Peyer's patch (tissue), 4 donors: Measurements from ENCODE around the gene PRODH2. TPM values are rescaled to one million over a fixed set of nuclear protein-coding genes. Genes with fewer than 3 reads are reported as not detected.
"Not testable (repeated sequence)": the region's sequence is repeated elsewhere in the genome, so short reads cannot be mapped to it uniquely, and the experiment has no call there.

Experiments
- DNase-seq, 3 donors: peaks; one replicate each; pipeline ENCODE4 v3.0.0-alpha.2; 2017 to 2019
- H3K27ac ChIP-seq, 4 donors: fragments of 200-600 bp; sonication (generic); one replicate each; pipeline ENCODE4 v1.5.1; 2016 to 2019
- H3K27me3 ChIP-seq, 2 donors: fragments of 200-600 bp; sonication (generic); one replicate each; pipeline ENCODE4 v1.5.1; 2019
- H3K36me3 ChIP-seq, 3 donors: fragments of 200-600 bp; sonication (generic); one replicate each; pipeline ENCODE4 v1.5.1; 2016 to 2019
- H3K4me1 ChIP-seq, 4 donors: fragments of 200-600 bp; sonication (generic); one replicate each; pipeline ENCODE4 v1.5.1; 2016 to 2019
- H3K4me3 ChIP-seq, 4 donors: fragments of 200-600 bp; sonication (generic); 1 replicate in 3 of 4; 2 replicates in 1 of 4; pipeline ENCODE4 v1.5.1; 2016 to 2019; ENCODE audit warnings: mild to moderate bottlenecking in 1 of 4
- H3K9me3 ChIP-seq, 4 donors: fragments of 200-600 bp; sonication (generic); one replicate each; pipeline ENCODE4 v1.5.1; 2016 to 2019; ENCODE audit warnings: mild to moderate bottlenecking in 1 of 4
- POLR2A ChIP-seq, 2 donors: fragments of 450-650 bp; IDR thresholded peaks; one replicate each; pipeline ENCODE4 v1.5.1; 2017; ENCODE audit warnings: antibody characterized with exemption in 2 of 2, mild to moderate bottlenecking in 2 of 2, moderate library complexity in 2 of 2
- total RNA-seq, 4 donors: library from RNA; depleted of rRNA; stranded (reverse); fragments of >200 nt; gene quantifications; one replicate each; pipeline ENCODE4 v1.1.0, GENCODE V29; 2016
- TF ChIP-seq, protein P1 (sequence below), 6 experiments: fragments of 450-650 bp in 4 of 6; fragments of 200-600 bp in 2 of 6; sonication (generic) in 1 of 6; IDR thresholded peaks; one replicate each; pipeline ENCODE4 v1.5.1; 2017 to 2019; ENCODE audit warnings: antibody characterized with exemption in 6 of 6, mild to moderate bottlenecking in 3 of 6, moderate library complexity in 1 of 6

The PRODH2 gene
- total RNA-seq, 4 donors from 2014 or later, result not detected

DNA sequence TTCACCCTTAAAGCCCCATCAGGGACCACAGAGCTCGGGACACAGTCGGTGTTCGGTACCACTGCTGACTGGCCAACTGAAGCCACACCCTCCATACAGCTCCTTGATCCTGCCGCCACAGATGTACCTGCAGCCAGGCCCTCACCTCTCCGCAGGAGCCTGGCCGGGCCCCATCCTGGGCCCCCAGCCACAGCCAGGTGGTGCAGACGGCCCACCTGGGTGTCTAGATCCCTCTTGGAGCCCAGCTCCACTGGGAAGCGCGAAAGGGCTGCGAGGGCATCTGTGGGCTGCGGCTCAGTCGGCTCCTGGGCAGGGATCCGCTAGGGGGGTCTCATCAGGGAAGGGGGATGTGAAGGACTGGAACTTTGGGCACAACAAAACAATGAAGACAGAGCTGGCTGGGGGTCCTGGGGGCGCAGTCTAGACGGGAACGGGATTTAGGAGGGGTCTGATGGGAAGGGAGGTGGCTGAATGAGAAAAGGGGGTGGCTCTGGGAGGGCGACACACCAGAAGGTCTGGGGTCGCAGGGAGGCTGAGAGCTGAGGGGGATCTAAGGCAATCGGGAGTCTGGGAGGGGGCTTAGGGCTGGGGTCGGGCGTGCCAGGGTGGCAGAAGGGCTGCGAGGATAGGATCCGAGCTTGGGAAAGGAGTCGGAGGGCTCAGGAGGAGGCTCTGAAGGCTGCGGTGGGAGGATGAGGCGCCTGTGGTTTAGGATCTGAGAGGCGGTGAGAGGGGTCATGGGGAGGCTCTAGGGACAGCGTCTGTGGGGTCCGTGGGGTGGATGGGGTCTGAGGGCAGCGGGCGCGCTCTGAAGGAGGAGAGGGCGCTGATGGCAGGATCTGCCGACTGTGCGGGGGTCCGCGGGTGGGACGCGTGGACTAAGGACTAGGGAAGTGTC, 15.8 kb downstream of the PRODH2 start:
- Histone ChIP-seq H3K27ac (no peak overlapping the region), H3K36me3 (no peaks in the 10 kb centered on the region), H3K4me3 (peak overlapping the region in 2 of 4 donors; percentile 5 to 20), H3K27me3 (no peaks in the 10 kb centered on the region), H3K9me3 (no peaks in the 10 kb centered on the region), H3K4me1 (no peaks in the 10 kb centered on the region)
- no peak for TF ChIP-seq POLR2A (IDR thresholded peaks at IDR 0.05)
- TF ChIP-seq, protein P1, sequence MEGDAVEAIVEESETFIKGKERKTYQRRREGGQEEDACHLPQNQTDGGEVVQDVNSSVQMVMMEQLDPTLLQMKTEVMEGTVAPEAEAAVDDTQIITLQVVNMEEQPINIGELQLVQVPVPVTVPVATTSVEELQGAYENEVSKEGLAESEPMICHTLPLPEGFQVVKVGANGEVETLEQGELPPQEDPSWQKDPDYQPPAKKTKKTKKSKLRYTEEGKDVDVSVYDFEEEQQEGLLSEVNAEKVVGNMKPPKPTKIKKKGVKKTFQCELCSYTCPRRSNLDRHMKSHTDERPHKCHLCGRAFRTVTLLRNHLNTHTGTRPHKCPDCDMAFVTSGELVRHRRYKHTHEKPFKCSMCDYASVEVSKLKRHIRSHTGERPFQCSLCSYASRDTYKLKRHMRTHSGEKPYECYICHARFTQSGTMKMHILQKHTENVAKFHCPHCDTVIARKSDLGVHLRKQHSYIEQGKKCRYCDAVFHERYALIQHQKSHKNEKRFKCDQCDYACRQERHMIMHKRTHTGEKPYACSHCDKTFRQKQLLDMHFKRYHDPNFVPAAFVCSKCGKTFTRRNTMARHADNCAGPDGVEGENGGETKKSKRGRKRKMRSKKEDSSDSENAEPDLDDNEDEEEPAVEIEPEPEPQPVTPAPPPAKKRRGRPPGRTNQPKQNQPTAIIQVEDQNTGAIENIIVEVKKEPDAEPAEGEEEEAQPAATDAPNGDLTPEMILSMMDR (IDR thresholded peaks at IDR 0.05), result no peak
- DNase-seq, result no peak

DNA sequence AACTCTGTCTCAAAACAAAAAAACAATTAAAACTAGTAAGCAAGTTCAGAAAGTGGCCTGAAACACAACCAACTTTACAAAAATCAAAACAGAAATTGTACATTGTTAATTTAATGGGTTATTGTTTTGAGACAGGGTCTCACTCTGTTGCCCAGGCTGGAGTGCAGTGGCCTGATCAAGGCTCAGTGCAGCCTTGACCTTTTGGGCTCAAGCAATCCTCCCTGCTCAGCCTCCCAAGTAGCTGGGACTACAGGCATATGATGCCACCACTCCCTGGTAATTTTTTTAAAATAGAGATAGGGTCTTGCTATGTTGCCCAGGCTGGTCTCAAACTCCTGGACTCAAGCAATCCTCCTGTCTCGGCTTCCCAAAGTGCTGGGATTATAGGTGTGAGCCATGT, 17.1 kb downstream of the PRODH2 start:
- not testable (repeated sequence) for H3K4me1 ChIP-seq, H3K27ac ChIP-seq, H3K9me3 ChIP-seq, H3K27me3 ChIP-seq, H3K36me3 ChIP-seq, DNase-seq, H3K4me3 ChIP-seq

DNA sequence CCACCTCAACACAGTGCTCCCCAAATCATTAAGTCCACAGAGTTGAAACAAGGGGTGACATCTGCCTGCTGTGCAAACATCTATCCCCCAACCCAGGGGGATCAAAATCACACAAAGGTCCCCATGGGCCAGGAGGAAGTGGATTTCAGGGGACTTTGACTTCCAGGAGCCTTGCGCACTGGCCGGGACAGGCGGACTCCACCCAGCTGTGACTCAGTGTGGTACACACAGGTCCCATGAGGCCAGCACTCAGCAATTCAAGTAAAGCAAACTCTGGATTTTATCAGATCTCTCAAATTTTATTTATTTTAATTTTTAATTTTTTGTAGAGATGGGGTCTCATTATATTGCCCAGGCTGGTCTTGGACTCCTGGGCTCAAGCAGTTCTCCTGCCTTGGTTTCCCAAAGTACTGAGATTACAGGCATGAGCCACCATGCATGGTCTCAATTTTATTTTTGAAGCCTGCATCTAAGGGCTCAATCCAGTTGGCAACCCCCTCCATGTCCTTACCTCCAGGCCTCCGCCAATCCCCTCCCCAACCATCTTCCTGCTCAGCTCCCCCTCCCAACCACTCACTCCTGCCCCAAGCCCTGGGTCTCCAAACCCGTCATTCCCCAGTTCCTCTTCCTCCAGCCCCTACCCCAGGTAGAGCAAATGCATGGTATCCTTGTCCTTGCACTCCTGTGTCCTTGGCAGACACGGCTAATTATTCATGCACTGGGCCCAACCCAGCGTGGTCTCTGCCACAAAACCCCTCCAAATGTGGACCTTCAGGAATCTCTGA, 19.1 kb downstream of the PRODH2 start:
- DNase-seq, result peak in 1 of 3 donors; percentile 66
- Histone ChIP-seq H3K36me3 (no peaks in the 10 kb centered on the region), H3K27ac (no peak overlapping the region), H3K27me3 (no peaks in the 10 kb centered on the region), H3K9me3 (no peaks in the 10 kb centered on the region), H3K4me1 (no peaks in the 10 kb centered on the region), H3K4me3 (no peak overlapping the region)
- no peak for TF ChIP-seq POLR2A (IDR thresholded peaks at IDR 0.05)
- TF ChIP-seq, protein P1 (IDR thresholded peaks at IDR 0.05), result no peak

DNA sequence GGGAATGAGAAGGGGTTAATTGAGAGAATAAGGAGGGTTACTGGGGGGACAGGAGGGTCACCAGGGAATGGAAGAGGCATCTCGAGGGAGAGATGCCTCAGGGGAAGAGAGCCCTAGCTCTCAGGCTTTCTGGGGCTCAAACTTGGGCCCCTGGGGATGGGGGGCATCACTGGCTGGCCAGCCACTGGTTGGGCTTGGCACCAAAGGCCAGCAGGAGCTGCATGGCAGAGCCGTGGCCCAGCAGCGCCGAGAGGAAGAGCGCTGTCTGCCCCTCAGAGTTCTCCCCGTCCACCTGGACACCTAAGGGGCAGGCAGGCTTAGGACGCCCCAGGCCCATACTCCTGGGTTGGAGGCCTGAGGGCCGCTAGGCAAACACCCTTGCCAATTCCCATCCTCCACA, 19.8 kb downstream of the PRODH2 start:
- no peak for TF ChIP-seq POLR2A (IDR thresholded peaks at IDR 0.05)
- TF ChIP-seq, protein P1 (IDR thresholded peaks at IDR 0.05), result no peak

DNA sequence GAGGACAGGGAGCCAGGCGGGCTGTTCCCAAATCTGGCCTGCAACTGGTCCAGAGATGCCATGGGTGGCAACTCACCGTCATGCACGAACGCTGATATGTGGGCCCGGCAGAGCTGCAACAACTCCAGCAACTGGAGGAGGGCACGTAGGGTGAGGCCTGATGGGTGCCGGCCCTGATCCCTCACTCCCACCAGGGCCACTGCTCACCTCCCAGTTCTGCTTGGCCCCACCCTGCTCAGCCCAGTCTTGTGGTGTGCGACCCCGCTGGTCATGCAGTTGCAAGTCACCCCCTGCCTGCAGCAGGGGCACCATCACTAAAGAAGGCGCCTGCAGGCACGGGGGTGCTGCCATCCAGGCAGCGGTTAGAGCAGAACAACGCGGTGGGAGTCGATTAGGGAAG, 20.3 kb downstream of the PRODH2 start:
- TF ChIP-seq, protein P1 (IDR thresholded peaks at IDR 0.05), result no peak
- TF ChIP-seq POLR2A (IDR thresholded peaks at IDR 0.05), result no peak
- no peaks in the 10 kb centered on the region for H3K36me3 ChIP-seq
- H3K4me1 ChIP-seq, result no peaks in the 10 kb centered on the region
- no peak overlapping the region for H3K4me3 ChIP-seq
- no peak overlapping the region for H3K27ac ChIP-seq
- no peak for DNase-seq
- no peaks in the 10 kb centered on the region for H3K27me3 ChIP-seq
- no peaks in the 10 kb centered on the region for H3K9me3 ChIP-seq

More for the DNA sequence above, 19.8 kb downstream of the PRODH2 start:
- H3K27ac ChIP-seq, result no peak overlapping the region
- H3K9me3 ChIP-seq, result no peaks in the 10 kb centered on the region
- no peaks in the 10 kb centered on the region for H3K27me3 ChIP-seq
- no peaks in the 10 kb centered on the region for H3K4me1 ChIP-seq
- no peak overlapping the region for H3K4me3 ChIP-seq
- H3K36me3 ChIP-seq, result no peaks in the 10 kb centered on the region
- no peak for DNase-seq

DNA sequence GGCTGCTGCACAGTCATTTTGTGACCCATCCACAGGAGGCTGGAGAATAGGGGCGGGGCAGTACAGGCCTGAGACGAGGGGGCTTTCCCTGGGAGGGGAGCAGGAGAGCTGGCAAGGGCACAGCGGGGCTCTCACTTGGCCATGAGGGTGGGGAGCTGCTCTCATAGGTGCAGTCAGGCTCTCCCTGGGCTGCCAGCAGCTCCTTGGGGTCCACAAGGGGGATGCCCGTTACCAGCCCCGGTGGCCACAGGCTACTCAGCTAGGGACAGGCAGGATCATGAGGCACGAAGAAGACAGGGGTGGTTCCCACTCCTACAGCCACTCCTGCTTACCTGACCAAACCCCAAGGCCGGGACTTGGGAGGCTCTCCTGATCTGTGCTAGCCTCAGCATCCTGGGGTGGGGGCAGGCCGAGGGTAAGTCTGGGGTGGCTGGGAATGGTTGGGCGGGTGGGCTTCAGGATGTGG, 20.8 kb downstream of the PRODH2 start:
- Histone ChIP-seq H3K9me3 (no peaks in the 10 kb centered on the region), H3K36me3 (no peaks in the 10 kb centered on the region), H3K27me3 (no peaks in the 10 kb centered on the region), H3K4me3 (no peak overlapping the region), H3K27ac (no peak overlapping the region), H3K4me1 (no peaks in the 10 kb centered on the region)
- TF ChIP-seq, protein P1 (IDR thresholded peaks at IDR 0.05), result no peak
- no peak for TF ChIP-seq POLR2A (IDR thresholded peaks at IDR 0.05)
- DNase-seq, result no peak
